Measurements from ENCODE around the gene CDS2. TPM values are rescaled to one million over a fixed set of nuclear protein-coding genes. Genes with fewer than 3 reads are reported as not detected.

CDS2 gene
- total and polyA plus RNA-seq, 8 donors, result 2.1 to 88.1 (median 14.7) TPM

GRCh38 chr20:5120185-5120476 lies 6.7 kb upstream of the CDS2 start:
- H3K4me3 ChIP-seq, result peak overlapping the region; percentile 68 to 82 (median 74)
- WGBS, 5 donors, result 0 to 1% (median 0%) methylated on average over 9 of the region's 9 CpGs
- H3K9me3 ChIP-seq, result no peaks in the 10 kb centered on the region
- H3K4me1 ChIP-seq, result peaks cover 11 to 29% (median 25%) of the 10 kb centered on the region in 4 donors
- no peak for DNase-seq
- intact Hi-C loops (cut with DNase I; ENCODE audit: low total_unique reads), result no loop called here
- H3K27ac ChIP-seq, result peak overlapping the region; percentile 87 to 95 (median 93)
- H3K27me3 ChIP-seq, result no peaks in the 10 kb centered on the region
- H3K36me3 ChIP-seq, result peaks cover 15 to 26% (median 24%) of the 10 kb centered on the region in 4 donors
- TF ChIP-seq CTCF (IDR thresholded peaks at IDR 0.05), result no peak
- no peak for TF ChIP-seq EP300 (IDR thresholded peaks at IDR 0.05)
- no peak for TF ChIP-seq POLR2AphosphoS5 (IDR thresholded peaks at IDR 0.05)
- TF ChIP-seq POLR2A (IDR thresholded peaks at IDR 0.05), result no peak

GRCh38 chr20:5122873-5123260 lies 3.9 kb upstream of the CDS2 start:
- Histone ChIP-seq H3K27me3 (no peaks in the 10 kb centered on the region), H3K27ac (no peak overlapping the region), H3K4me1 (peaks cover 16 to 36% (median 33%) of the 10 kb centered on the region in 4 donors), H3K36me3 (no peaks in the 10 kb centered on the region), H3K9me3 (no peaks in the 10 kb centered on the region), H3K4me3 (no peak overlapping the region)
- intact Hi-C loops (cut with DNase I; ENCODE audit: low total_unique reads), result no loop called here
- no peak for DNase-seq
- WGBS, 5 donors, result 80 to 95% (median 93%) methylated on average over 1 of the region's 1 CpG
- TF ChIP-seq EP300 (IDR thresholded peaks at IDR 0.05) (no peak), POLR2A (IDR thresholded peaks at IDR 0.05) (no peak), CTCF (IDR thresholded peaks at IDR 0.05) (no peak), POLR2AphosphoS5 (IDR thresholded peaks at IDR 0.05) (no peak)

DNA sequence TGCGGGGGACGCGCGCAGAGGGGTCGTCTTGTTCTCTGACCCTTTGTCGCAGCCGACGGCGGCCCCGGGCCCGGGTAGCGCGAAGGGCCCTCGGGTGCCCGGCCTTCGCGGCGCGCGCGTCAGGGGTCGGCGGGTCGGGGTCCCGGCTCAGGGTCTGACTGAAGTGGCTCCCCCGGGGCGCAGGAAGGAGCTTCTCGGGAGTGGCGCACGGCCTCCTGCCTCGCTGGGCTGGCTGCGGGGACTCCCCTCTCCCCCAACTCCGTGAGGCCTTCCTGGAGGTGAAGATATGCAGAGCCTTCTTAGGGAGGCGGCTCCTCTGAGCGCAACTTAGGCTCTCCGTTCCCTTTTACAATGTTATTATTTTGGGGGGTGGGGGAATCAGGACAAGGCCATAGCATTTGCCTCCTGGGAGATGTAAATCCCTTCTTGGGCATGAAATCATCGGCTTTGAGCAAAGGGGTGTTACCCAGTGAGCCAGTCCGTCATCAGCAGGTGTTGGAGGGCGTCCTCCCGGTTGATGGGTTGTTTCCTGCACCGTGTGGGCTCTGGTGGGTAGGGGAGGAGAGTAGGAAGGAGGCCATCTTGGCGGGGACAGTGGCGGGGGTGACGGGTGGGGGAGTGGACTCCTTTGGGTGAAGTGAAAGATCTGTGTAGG lies 523 bp downstream of the CDS2 start:
- intact Hi-C loops (cut with DNase I; ENCODE audit: low total_unique reads), result loop anchor here (5.0 kb wide), 1 partner anchor 65 kb away; no protein-coding TSS in a partner anchor
- Histone ChIP-seq H3K4me3 (peak overlapping the region; percentile 81 to 98 (median 88)), H3K27me3 (no peaks in the 10 kb centered on the region), H3K4me1 (peaks cover 5 to 56% (median 37%) of the 10 kb centered on the region in 4 donors), H3K36me3 (no peaks in the 10 kb centered on the region), H3K27ac (peak overlapping the region; percentile 93 to 99 (median 97)), H3K9me3 (no peaks in the 10 kb centered on the region)
- WGBS, 5 donors, result 0 to 2% (median 1%) methylated on average over 8 to 44 of the region's 44 CpGs
- DNase-seq, result peak; percentile 52 to 91
- TF ChIP-seq CTCF (IDR thresholded peaks at IDR 0.05) (no peak), EP300 (IDR thresholded peaks at IDR 0.05) (no peak), POLR2A (IDR thresholded peaks at IDR 0.05) (no peak), POLR2AphosphoS5 (IDR thresholded peaks at IDR 0.05) (peak in 1 of 3 donors; percentile 14)

GRCh38 chr20:5127859-5128424 lies 1.1 kb downstream of the CDS2 start:
- Histone ChIP-seq H3K4me1 (peaks cover 5 to 57% (median 38%) of the 10 kb centered on the region in 4 donors), H3K27me3 (no peaks in the 10 kb centered on the region), H3K4me3 (peak overlapping the region; percentile 81 to 98 (median 88)), H3K9me3 (no peaks in the 10 kb centered on the region), H3K27ac (peak overlapping the region; percentile 93 to 99 (median 97)), H3K36me3 (no peaks in the 10 kb centered on the region)
- intact Hi-C loops (cut with DNase I; ENCODE audit: low total_unique reads), result loop anchor here (5.0 kb wide), 1 partner anchor 64 kb away; no protein-coding TSS in a partner anchor
- WGBS, 5 donors, result 36 to 39% (median 38%) methylated on average over 6 of the region's 6 CpGs
- TF ChIP-seq CTCF (IDR thresholded peaks at IDR 0.05) (no peak), POLR2A (IDR thresholded peaks at IDR 0.05) (no peak), POLR2AphosphoS5 (IDR thresholded peaks at IDR 0.05) (no peak), EP300 (IDR thresholded peaks at IDR 0.05) (no peak)
- DNase-seq, result peak in 1 of 2 donors; percentile 32

Measured in stomach (tissue), 9 donors.